Fibroblast of peridontal ligament (primary cell): Measurements from ENCODE around the gene ANKRD11.
"Not testable (repeated sequence)": the region's sequence is repeated elsewhere in the genome, so short reads cannot be mapped to it uniquely, and the experiment has no call there.

Experiments
- DNase-seq: peaks from one replicate; pipeline ENCODE4 v3.0.0-alpha.2; 2010; ENCODE audit errors: extremely low read depth

The ANKRD11 gene

DNA sequence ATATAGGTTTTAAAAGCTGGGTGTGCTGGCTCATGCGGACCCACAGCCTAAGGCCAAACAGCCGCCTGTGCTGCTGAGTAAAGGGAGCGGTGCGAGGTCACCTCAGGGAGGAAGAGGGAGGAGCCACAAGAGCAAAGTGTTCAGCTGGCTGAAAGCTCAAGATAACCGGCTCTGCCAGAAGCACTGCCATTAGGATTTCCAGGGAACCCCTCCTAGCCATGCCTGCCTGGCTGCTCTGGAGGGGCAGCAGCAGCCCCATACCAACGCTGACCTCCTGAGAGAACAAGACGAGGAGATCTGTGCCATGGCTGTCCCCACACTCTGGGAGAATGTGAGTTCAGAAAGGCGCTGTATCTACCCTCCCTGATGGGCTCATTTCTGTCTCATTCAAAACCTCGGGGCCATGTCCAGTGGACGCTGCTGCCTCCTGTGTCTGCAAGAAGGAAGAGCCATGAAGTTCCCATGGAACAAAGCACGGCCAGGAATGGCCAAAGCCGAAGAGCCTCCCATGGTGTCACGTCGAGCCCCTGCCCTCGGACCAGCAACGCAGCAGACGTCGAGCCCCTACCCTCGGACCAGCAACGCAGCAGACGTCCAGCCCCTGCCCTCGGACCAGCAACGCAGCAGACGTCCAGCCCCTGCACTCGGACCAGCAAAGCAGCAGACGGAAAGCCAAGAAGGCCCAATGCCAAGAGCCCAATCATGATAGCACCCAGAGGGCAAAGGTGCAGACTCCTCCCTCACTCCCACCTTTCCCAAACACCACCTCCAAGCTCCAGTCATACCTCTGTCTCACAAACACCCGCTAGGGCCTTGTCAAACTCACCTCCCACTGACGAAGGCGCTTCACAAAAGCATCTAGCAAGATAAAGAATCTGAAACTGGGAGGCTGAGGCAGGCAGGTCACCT is 107.0 kb downstream of the ANKRD11 start:
- no peak for DNase-seq

DNA sequence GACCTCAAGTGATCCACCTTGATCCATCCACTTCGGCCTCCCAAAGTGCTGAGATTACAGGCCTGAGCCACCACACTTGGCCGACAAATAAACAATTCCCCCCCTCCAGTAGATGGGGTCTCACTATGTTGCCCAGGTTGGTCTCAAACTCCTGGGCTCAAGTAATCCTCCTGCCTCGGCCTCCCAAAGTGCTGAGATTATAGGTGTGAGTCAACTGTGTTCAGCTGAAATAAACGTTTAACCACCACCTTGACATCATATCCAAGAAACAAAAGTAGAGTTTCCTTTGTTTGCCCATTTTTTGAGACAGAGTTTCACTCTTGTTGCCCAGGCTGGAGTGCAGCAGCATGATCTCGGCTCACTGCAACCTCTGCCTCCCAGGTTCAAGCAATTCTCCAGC is 107.8 kb downstream of the ANKRD11 start:
- DNase-seq: not testable (repeated sequence)

DNA sequence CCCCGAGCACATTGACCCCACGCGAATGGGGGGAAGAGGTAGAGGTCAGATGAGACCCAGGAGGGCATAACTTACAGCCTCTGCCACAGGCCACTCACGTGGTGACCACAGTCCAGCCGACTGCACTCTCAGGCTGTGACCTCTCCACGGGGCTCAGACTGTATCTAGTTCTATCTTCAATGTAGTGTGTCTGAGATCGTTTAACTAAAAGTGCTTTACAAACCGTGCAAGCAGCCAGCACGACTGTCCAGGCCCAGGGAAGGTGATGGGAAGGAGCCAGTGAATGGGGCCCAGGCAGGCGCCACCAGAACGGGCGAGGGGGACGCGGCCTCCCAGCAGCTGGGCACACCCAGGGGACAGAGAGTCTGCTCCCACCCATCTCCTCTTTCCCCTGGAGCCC is 108.6 kb downstream of the ANKRD11 start:
- no peak for DNase-seq

DNA sequence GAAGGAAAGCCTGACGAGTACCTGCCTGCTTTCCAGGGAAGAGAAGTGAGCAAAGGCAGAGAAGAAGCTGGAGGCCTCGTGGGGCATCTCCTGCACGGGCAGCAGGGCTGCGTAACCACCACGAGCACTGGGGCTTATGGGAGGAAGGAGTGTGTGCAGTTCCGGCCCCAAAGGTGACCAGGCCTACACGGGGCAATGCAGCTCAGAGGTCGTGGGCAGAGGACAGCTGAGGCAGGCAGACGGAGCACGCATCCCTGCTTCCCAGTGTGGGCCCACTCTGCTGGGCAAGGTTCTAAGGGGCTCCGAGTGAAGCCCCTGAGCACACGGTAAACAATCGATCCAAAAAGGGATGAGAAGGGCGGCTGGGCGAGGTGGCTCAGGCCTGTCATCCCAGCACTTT is 109.7 kb downstream of the ANKRD11 start:
- no peak for DNase-seq

DNA sequence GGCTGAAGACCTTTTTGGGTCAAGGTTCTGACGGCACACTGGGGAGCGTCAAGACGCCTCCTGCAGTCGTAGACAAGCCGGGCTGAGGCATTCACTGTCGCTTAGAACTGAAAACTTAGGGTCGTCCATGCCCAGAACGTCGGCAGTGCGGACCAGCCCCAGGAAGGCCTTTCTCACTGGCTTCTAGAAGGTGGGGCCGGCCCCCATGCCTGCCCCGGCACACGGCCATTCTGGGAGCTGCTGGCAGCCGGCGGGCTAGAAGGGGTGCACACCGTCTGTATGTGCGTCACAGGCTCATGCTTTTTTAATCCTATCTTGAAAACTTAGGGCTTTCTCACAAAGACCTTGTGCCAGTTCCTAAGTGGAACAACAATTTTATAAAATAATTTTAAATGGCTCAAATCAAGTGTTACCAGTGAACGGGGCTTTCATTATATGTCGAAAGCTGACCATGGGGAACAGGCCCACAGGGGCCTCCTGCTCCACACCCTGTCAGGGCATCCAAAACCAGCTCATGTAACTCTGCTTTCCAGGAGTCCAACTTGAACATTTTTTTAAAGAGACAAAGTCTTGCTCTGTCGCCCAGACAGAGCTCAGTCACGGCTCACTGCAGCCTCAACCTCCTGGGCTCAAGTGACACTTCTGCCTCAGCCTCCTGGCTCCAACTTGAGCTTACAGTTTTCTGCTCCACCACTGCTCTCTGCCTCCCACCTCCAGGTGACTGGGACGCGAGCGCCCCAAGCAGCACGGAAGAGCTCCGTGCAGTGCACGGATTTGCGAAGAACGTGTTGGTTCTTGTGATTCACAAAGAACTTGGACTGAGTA is 111.2 kb downstream of the ANKRD11 start:
- DNase-seq: no peak

DNA sequence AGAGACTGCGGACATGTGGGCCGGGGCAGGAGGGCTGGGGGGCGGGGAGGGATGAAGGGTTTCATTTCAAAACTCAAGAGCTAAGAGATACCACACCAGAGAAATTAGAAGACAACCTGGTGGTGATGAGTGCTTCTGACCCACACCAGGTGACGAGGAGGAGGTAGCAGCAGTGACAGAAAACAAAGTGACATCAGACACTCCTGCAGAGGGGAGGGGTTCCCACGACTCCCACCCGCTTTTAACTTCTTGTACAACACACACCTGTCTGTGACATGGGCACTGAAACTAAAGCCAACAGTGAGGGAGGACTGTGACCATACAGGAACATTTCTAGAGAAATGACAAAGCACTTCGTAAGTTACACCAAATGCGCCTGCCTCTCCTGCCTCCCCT is 112.9 kb downstream of the ANKRD11 start:
- DNase-seq: no peak

DNA sequence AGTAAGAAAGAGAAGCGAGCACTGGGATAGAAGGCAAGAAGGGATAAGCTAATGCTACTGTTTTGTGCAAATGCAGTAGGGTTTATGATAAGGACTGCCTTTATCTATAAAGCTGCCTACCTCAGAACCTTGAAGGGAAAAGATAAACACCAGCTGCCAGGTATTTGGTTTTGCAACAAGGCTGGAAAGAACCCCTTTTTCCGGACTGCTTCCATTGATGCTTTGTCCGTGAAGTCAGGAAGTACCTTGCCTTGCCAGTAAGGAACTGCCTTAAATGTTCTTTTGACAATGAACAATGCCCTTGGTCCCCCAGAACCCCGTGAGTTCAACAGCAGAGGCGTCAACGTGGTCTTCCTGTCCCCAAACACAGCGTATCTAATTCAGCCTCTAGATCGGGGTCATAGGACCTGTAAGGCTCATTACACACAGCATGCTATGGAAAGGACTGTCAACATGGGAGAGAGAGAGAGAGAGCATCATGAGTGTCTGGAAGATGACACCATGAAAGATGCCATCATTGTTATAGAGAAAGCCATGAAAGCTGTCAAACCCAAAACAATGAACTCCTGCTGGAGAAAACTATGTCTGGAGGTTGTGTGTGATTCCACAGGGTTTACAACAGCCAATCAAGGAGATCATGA is 113.4 kb downstream of the ANKRD11 start:
- no peak for DNase-seq

DNA sequence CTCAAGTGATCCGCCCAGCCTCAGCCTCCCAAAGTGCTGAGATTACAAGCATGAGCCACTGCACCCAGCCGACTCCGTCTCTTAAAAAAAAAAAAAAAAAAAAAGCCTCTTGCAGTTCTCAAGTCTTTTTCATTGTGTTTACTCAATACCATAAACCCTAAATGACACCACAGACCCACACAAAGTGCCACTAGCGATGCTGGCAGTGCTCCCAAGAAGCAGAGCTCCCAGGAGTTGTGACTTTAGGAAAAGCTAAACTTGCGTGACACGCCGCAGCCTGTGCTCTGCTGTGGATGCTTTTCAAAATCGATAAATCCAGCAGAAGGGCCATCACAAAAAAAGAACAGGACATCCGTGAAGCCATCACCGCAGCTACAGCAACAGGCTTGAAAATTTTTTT is 114.7 kb downstream of the ANKRD11 start:
- DNase-seq: no peak

DNA sequence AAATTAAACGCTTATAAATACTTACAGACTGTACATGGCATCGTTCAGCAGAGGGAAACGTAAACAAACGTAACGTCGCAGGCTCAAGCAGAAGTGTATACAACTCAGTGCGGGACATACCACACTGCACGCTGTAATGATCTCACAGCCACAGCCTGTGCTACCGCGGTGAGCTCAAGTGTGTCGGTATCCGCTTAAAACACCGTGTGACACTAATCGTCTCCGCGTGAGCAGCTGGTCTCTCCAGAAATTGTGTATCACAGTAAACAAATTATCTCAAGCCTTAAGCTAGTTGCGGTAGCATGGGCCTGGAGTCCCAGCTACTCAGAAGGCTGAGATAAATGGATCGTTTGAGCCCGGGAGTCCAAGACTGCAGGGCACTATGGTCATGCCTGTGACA is 115.3 kb downstream of the ANKRD11 start:
- DNase-seq: no peak

DNA sequence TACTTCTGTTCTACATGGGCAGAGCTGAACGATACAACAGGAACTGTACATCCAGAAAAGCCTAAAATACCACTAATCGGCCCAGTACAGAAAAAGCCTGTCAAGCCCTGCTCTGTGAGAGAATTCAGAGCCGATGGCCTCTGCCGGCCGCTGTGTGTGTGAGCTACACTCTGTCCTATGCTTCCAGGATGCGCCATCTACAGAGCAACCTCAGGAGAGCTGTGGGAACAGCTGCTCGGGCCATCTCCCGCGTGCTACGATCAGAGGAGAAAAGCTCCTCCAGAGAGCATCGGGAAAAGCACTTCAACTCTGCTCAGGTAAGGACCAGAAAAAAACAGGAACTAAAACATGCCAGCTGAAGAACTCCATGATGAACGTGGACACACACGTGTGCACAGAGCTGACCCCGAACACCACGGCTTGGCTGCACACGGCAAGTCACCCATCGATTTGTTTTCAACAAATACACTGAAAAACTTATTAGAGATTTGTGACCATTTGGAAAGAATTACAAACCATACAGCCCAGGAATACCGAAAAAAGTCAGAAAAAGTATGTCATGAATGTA is 115.9 kb downstream of the ANKRD11 start:
- DNase-seq: no peak

DNA sequence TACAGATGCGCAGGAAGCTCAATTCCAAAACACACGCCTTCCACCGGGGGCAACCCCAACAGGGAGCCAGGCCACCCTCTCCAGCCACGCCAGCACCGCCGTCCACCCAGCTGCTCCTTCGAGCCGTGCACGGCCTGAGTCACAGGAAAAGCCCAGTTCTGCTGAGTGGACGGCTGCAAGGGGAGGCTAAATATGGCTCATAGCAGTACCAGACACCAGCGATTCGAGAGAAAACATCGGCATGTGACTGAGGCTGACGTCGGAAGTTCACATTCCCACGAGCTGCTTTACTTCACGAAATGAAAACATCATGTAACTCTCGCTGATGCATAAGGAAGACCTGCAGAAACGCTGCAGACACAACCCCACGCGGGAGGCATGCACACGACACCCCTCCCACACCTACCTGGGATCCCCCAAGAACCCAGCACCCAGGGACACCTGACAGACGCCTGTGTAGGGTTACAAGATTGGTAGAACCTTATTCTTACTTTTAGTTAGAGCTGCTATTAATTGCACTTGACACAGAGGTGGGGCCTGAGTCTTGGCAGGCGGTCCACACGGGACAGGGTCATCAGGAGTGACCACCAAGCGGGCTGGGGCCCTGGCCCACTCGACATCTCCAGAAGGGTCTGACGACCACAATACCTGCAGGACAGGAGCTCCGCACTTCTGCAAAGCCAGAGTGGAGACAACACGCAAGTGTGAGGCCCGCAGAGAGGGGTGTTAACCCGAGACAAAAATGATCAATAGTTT is 116.8 kb downstream of the ANKRD11 start:
- DNase-seq: no peak

DNA sequence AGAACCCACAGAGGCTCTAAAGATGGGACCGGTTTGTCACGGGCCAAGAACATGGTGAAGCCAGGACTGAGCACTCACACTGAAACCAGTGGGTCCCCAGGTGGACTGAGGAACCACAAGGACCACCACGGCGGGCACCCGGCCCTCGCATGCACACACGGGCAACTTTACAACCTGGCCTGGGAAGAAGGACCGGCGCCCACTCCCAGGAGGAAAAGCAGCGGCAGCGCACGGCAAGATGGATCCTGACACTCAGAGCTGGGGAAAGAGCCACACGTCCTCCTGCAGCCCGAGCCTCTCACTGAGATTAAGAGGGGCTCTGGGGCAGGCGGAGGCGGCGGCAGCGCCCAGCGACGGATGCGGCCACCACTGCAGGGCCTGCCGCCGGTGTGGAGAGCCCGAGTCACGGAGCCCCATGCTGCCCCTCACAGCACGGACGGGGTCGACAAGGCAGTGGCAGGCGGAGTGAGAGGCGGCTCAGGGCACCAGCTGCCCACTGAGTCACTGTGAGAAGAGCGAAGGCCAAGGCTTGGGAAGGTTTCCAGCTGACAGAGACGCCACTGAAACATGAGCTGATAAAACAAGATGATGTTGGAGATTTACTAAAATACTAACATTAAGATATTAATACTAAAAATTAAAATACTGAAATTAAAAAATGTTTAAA is 118.3 kb downstream of the ANKRD11 start:
- no peak for DNase-seq

DNA sequence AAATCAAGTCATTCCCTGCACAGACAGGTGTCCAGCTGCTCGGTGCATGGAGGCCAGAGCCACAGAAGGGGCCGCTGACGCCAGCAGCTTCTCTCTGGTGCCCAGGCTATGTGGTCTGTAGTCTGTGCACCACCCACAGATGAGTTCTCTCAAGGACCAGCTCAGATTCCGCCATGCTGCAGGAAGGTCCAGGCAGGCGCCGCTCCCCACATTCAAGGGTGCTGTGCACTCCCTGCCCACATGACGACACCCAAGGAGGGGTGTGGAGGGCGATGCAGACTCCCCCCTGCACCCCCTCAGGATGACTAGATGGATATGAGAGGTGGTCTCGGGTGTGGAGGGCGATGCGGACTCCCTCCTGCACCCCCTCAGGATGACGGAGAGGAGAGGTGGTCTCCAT is 119.0 kb downstream of the ANKRD11 start:
- DNase-seq: no peak

DNA sequence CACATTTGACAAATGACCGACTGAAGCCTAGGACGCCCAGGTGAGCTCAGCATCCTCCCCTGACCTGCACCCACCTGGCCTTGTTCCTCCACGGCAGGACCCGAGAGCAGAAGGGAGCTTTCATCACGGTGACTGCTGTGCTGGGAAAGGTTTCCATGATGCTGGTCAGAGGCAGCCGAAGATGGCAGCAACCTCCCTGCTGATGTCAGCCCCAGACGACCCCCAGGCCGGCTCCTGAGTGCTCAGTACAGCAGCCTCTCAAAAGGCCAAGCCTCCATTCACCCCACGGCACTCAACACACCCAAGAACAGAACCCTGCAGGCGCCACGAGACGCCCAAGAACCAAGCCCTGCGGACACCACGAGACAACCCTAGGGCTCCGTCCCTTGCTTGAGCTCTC is 119.8 kb downstream of the ANKRD11 start:
- DNase-seq: no peak

DNA sequence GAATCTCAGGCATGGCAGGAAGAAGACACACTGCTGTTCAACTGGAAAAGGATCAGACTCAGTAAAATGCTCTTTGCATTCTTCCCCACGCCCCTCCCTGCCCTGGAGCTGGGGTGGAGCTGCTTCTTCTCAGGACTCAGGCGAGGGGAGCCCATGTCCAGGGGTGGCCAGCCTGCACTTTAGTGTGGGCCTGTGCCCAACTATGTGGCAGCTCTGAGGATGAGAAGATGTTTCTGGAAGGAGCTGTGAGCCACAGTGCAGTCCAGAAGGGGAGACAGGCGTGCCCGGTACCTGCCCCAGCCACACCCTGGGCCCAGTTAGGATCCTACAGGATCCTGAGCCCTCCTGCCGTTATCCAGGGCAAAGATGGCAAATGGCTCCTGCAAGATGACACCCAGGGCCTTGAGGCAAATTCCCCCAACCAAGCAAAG is 120.3 kb downstream of the ANKRD11 start:
- no peak for DNase-seq

DNA sequence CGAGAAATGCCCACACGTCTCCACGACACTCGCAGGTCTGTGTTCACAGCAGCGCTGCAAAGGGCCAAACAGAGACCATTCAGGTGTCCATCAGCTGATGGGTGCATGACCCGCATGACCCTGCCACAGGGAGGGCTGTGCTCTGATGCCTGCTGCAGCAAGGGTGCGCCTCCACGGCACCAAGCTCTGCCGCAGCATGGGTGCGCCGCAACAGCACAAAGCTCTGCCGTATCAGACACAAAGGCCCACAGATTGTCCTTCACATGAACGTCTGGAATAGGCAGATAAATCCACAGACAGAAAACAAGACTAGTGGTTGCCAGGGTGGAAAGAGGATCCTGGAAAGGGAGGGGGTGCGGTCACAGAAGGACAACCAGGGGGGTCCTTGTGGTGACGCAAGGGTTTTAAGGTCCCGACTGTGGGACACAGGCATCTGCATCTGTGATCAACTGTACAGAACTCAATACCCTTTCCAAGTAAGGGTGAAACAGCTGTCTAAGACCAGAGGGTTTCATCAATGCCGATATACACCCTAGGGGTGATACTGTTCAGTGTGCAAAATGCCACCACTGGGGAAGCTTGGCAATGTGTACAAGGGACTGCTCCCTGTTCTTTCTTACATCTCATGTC is 121.0 kb downstream of the ANKRD11 start:
- DNase-seq: no peak

DNA sequence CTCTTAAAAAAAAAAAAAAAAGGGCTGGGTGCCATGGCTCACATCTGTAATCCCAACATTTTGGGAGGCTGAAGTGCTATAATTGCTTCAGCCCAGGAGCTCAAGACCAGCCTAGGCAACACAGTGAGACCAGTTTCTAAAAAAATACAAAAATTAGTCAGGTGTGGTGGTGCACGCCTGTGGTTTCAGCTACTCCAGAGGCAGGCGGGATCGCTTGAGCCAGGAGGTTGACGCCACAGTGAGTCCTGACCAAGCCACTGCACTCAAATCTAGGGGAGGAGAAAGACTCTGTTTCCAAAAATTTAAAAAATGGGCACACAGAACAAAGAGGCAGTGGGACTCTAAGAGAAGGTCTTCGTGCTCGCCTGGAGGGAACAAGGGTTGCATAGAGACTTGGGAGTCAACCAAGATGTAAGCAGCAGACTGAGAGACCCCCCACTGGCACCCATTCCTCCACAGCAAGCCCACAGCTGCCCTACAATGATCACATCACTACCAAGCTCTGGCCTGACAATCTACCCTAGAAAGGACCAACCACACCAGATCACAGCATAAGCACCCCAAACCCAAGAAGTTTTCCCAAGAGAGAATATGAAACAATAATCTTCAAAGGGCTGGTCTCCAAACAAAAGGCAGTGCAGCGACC is 121.6 kb downstream of the ANKRD11 start:
- no peak for DNase-seq

DNA sequence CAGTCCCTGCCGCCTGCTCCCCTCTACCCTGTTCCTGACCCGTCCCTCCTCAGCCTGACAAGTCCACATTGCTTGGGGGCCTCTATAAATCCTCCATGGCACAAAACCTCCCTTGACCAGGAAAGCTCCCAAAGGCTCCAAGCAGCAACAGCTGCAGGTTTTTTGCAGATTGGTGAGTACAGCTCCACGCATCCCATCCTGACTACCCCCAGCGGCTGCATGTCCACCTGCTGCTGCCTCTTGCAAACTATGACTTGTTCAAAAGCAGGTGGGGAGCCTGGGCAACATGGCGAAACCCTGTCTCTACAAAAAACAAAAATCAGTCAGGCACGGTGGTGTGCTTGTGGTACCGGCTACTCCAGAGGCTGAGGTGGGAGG is 122.8 kb downstream of the ANKRD11 start:
- DNase-seq: no peak

DNA sequence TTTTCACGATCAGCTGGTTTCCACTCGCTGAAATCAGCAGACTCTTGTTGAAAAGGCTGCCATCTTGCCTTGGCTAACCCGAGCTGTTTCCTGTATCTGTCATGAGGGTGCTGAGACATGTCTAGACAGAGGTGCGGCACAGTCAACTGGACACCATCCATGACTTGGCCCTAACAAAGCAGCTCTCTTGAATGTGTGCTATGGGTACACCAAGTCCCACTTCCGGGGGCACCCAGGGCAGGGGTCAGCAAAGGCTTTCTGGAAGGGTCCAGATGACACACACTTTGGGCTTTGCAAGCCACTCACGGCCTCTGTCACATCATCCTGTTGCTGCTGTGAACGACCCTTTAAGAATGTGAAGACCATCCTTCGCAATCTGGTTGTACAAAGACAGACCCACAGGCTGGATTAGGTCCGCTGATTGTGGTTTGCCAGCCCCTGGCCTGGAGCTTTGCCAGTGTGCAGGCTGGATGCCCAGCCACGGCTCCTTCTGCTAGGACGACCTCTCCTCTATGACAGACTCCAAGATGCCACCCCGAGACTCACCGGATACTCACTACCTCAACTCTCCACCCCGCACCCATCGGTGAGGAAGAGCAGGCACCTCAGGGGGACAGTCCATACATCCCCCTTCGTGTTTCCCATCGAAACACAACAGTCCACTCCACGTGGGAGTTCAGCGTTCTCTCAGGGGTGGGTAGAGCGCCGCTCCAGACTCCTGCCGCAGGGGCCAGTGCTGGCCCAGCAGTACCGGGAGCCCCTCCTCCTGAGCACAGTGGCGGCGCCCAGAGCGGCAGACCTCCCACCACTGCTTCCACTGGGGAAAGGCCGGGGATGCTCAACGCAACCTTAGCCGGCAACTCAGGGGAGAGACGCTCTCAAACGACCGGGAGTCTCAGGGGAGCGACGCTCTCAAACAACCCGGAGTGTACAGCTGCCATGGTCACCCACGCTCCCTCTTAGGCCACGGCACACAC is 123.5 kb downstream of the ANKRD11 start:
- DNase-seq: no peak
